ENCODE measurements around the gene SIAH1.

DNA sequence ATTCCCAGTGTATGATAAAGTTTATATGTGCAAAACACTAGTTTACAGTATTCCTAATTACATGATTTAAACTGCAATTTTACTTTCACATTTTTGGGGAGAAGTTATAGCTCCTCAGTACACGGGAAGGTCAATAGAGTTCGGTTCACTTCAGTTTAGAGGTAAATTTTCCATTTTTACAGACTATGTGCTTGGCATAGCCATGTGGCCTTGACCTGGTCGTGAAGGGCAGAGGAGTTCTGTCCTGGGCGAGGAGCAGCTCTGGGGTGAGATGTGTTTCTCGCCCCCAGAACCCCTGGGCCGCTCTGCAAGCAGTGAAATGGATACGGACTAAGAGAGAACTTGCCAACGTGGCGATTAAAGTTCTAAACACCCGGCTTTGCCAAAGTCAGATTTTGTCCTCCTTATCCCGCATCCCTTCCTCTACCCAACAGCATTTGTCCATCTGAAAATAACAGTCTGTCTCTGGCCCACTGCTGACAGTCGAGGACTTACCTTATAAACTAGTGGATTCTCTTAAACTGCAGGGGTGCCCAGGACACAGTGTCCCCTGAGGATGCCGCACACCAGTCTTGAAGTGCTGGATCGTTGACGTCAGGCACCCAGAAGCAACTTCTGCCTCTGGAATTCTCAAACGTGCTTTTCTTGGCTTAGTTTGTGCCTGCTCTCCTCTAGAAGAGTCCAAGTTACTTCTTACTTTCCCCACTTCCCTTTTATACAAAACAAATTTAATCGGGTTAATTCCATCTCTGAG lies 1.5 kb upstream of the SIAH1 start:
- TF ChIP-seq, protein P1, sequence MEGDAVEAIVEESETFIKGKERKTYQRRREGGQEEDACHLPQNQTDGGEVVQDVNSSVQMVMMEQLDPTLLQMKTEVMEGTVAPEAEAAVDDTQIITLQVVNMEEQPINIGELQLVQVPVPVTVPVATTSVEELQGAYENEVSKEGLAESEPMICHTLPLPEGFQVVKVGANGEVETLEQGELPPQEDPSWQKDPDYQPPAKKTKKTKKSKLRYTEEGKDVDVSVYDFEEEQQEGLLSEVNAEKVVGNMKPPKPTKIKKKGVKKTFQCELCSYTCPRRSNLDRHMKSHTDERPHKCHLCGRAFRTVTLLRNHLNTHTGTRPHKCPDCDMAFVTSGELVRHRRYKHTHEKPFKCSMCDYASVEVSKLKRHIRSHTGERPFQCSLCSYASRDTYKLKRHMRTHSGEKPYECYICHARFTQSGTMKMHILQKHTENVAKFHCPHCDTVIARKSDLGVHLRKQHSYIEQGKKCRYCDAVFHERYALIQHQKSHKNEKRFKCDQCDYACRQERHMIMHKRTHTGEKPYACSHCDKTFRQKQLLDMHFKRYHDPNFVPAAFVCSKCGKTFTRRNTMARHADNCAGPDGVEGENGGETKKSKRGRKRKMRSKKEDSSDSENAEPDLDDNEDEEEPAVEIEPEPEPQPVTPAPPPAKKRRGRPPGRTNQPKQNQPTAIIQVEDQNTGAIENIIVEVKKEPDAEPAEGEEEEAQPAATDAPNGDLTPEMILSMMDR (IDR thresholded peaks at IDR 0.05), result no peak
- no peak for TF ChIP-seq POLR2A (IDR thresholded peaks at IDR 0.05)

All from lower leg skin (tissue), 3 donors.